GM12865 (cell line): ENCODE results near the gene DOCK2.

Experiments
- DNase-seq: peaks from one replicate; pipeline ENCODE4 v3.0.0; 2010; ENCODE audit warnings: low read depth
- H3K4me3 ChIP-seq: 2 replicates; pipeline ENCODE4 v1.5.1; 2011; ENCODE audit warnings: mild to moderate bottlenecking, low read depth, low read length, control low read depth
- CTCF ChIP-seq: IDR thresholded peaks from 2 replicates; pipeline ENCODE4 v1.5.1; 2011; ENCODE audit warnings: low read length, control low read depth, low read depth, inconsistent platforms; ENCODE audit not compliant: insufficient read depth; ENCODE audit errors: missing control alignments

DOCK2 gene

GRCh38 chr5:170038241-170038640 lies 401.2 kb downstream of the DOCK2 start:
- DNase-seq: no peak
- no peak for TF ChIP-seq CTCF
- H3K4me3 ChIP-seq: no peak overlapping the region

- no peak for DNase-seq
- no peak overlapping the region for H3K4me3 ChIP-seq
- TF ChIP-seq CTCF: no peak
Observed at GRCh38 chr5:170039830-170040229, 402.8 kb downstream of the DOCK2 start.

- no peak for TF ChIP-seq CTCF
- no peak overlapping the region for H3K4me3 ChIP-seq
- DNase-seq: no peak
Observed at GRCh38 chr5:170046241-170046640, 409.2 kb downstream of the DOCK2 start.

GRCh38 chr5:170049713-170050112 lies 412.6 kb downstream of the DOCK2 start:
- TF ChIP-seq CTCF: no peak
- no peak overlapping the region for H3K4me3 ChIP-seq
- no peak for DNase-seq

GRCh38 chr5:170053896-170054295 lies 416.8 kb downstream of the DOCK2 start:
- no peak for TF ChIP-seq CTCF
- no peak overlapping the region for H3K4me3 ChIP-seq
- no peak for DNase-seq

GRCh38 chr5:170055606-170056005 lies 418.5 kb downstream of the DOCK2 start:
- H3K4me3 ChIP-seq: no peak overlapping the region
- DNase-seq: no peak
- TF ChIP-seq CTCF: no peak

- no peak for DNase-seq
- no peak for TF ChIP-seq CTCF
- H3K4me3 ChIP-seq: no peak overlapping the region
Observed at GRCh38 chr5:170056561-170057267, 419.6 kb downstream of the DOCK2 start.
